ENCODE results near the gene TOGARAM1.

TOGARAM1 gene

GRCh38 chr14:45065540-45065939 lies 103.5 kb downstream of the TOGARAM1 start:
- Histone ChIP-seq H4K8ac (ENCODE audit: low read depth, low read length) (no peak overlapping the region), H3K4me2 (ENCODE audit: low read length) (no peak overlapping the region), H3K23ac (ENCODE audit: low read length) (no peak overlapping the region), H2BK120ac (ENCODE audit: low read depth, low read length) (no peak overlapping the region), H3K27me3 (ENCODE audit: insufficient read depth, low read length, poor library complexity) (no peaks in the 10 kb centered on the region), H2AK5ac (ENCODE audit: low read length) (no peak overlapping the region), H2BK15ac (replicated peaks; ENCODE audit: low read depth) (no peak overlapping the region), H3K4ac (ENCODE audit: low read depth, low read length) (no peak overlapping the region), H3K18ac (ENCODE audit: low read length) (no peak overlapping the region), H3K36me3 (ENCODE audit: control insufficient read depth, insufficient read depth, low read length) (no peaks in the 10 kb centered on the region), H3K27ac (ENCODE audit: low read depth, low read length) (no peak overlapping the region), H3K9ac (ENCODE audit: low read length) (no peak overlapping the region), H3K4me1 (ENCODE audit: control insufficient read depth, low read depth, low read length) (no peaks in the 10 kb centered on the region), H3K79me1 (ENCODE audit: low read length) (peaks cover 1% of the 10 kb centered on the region), H3K56ac (ENCODE audit: low read length) (no peak overlapping the region), H2BK5ac (ENCODE audit: low read length) (no peak overlapping the region), H3K79me2 (ENCODE audit: control insufficient read depth, insufficient read depth, low read length) (no peaks in the 10 kb centered on the region), H3K4me3 (ENCODE audit: low read length) (no peak overlapping the region), H4K5ac (ENCODE audit: low read length) (no peak overlapping the region)
- DNase-seq = no peak
- WGBS (ENCODE audit: extremely low coverage, insufficient coverage, low lambda C conversion rate) = no CpG with 5 or more reads among the region's 3 CpGs

- no peak overlapping the region for H3K27ac ChIP-seq (ENCODE audit: low read depth, low read length)
- no peaks in the 10 kb centered on the region for H3K27me3 ChIP-seq (ENCODE audit: insufficient read depth, low read length, poor library complexity)
- no peak for DNase-seq
- H3K9ac ChIP-seq (ENCODE audit: low read length) = no peak overlapping the region
- H3K36me3 ChIP-seq (ENCODE audit: control insufficient read depth, insufficient read depth, low read length) = no peaks in the 10 kb centered on the region
- H4K5ac ChIP-seq (ENCODE audit: low read length) = no peak overlapping the region
- no peak overlapping the region for H3K23ac ChIP-seq (ENCODE audit: low read length)
- H2BK120ac ChIP-seq (ENCODE audit: low read depth, low read length) = no peak overlapping the region
- H3K4me3 ChIP-seq (ENCODE audit: low read length) = no peak overlapping the region
- no peak overlapping the region for H4K8ac ChIP-seq (ENCODE audit: low read depth, low read length)
- peaks cover 1% of the 10 kb centered on the region for H3K79me1 ChIP-seq (ENCODE audit: low read length)
- H2BK15ac ChIP-seq (replicated peaks; ENCODE audit: low read depth) = no peak overlapping the region
- no peak overlapping the region for H2AK5ac ChIP-seq (ENCODE audit: low read length)
- no peak overlapping the region for H3K4ac ChIP-seq (ENCODE audit: low read depth, low read length)
- WGBS (ENCODE audit: extremely low coverage, insufficient coverage, low lambda C conversion rate) = no CpG with 5 or more reads among the region's 2 CpGs
- no peaks in the 10 kb centered on the region for H3K79me2 ChIP-seq (ENCODE audit: control insufficient read depth, insufficient read depth, low read length)
- no peak overlapping the region for H3K4me2 ChIP-seq (ENCODE audit: low read length)
- H3K4me1 ChIP-seq (ENCODE audit: control insufficient read depth, low read depth, low read length) = no peaks in the 10 kb centered on the region
- no peak overlapping the region for H2BK5ac ChIP-seq (ENCODE audit: low read length)
- H3K18ac ChIP-seq (ENCODE audit: low read length) = no peak overlapping the region
- no peak overlapping the region for H3K56ac ChIP-seq (ENCODE audit: low read length)
These were observed 104.0 kb downstream of the TOGARAM1 start for GRCh38 chr14:45065956-45066355.

DNA sequence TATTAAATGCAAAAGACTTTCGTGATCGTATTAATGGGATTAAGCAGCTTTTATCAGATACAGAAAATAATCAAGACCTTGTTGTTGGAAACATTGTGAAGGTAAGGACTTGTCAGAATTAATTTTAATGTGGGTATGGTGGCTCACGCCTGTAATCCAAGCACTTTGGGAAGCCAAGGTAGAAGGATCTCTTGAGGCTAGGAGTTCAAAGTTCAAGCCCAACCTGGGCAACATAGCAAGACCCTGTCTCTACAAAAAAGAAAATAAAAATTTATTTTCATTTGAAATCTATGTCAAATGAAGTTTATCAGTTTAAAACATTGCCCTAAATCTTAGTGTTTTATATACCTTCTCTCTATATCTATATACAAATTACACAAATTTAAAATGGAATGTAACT lies 104.7 kb downstream of the TOGARAM1 start:
- WGBS (ENCODE audit: extremely low coverage, insufficient coverage, low lambda C conversion rate) = no CpG with 5 or more reads among the region's 3 CpGs
- Histone ChIP-seq H2AK5ac (ENCODE audit: low read length) (no peak overlapping the region), H3K36me3 (ENCODE audit: control insufficient read depth, insufficient read depth, low read length) (no peaks in the 10 kb centered on the region), H3K27me3 (ENCODE audit: insufficient read depth, low read length, poor library complexity) (no peaks in the 10 kb centered on the region), H3K23ac (ENCODE audit: low read length) (no peak overlapping the region), H3K56ac (ENCODE audit: low read length) (no peak overlapping the region), H3K18ac (ENCODE audit: low read length) (no peak overlapping the region), H3K4me1 (ENCODE audit: control insufficient read depth, low read depth, low read length) (no peaks in the 10 kb centered on the region), H4K5ac (ENCODE audit: low read length) (no peak overlapping the region), H2BK15ac (replicated peaks; ENCODE audit: low read depth) (no peak overlapping the region), H3K9ac (ENCODE audit: low read length) (no peak overlapping the region), H4K8ac (ENCODE audit: low read depth, low read length) (no peak overlapping the region), H3K79me2 (ENCODE audit: control insufficient read depth, insufficient read depth, low read length) (no peaks in the 10 kb centered on the region), H2BK5ac (ENCODE audit: low read length) (no peak overlapping the region), H3K4me2 (ENCODE audit: low read length) (no peak overlapping the region), H3K27ac (ENCODE audit: low read depth, low read length) (no peak overlapping the region), H2BK120ac (ENCODE audit: low read depth, low read length) (no peak overlapping the region), H3K4ac (ENCODE audit: low read depth, low read length) (no peak overlapping the region), H3K4me3 (ENCODE audit: low read length) (no peak overlapping the region), H3K79me1 (ENCODE audit: low read length) (peaks cover 1% of the 10 kb centered on the region)
- no peak for DNase-seq

DNA sequence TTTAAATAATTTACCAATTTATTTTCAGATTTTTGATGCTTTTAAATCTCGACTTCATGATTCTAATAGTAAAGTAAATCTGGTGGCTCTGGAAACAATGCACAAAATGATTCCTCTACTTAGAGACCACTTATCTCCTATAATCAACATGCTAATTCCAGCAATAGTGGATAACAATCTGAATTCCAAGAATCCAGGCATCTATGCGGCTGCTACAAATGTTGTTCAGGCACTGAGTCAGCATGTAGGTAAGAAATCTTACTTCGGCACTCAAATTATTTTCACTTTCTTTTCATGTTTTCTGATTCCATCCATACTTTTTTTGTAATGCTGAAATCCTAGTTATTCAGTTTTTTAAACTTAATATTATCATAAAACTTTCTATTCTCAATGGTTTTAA lies 106.4 kb downstream of the TOGARAM1 start:
- Histone ChIP-seq H3K23ac (ENCODE audit: low read length) (no peak overlapping the region), H2BK5ac (ENCODE audit: low read length) (no peak overlapping the region), H3K56ac (ENCODE audit: low read length) (no peak overlapping the region), H3K79me1 (ENCODE audit: low read length) (peaks cover 1% of the 10 kb centered on the region), H2BK120ac (ENCODE audit: low read depth, low read length) (no peak overlapping the region), H3K36me3 (ENCODE audit: control insufficient read depth, insufficient read depth, low read length) (no peaks in the 10 kb centered on the region), H3K27me3 (ENCODE audit: insufficient read depth, low read length, poor library complexity) (no peaks in the 10 kb centered on the region), H4K8ac (ENCODE audit: low read depth, low read length) (no peak overlapping the region), H3K9ac (ENCODE audit: low read length) (no peak overlapping the region), H3K18ac (ENCODE audit: low read length) (no peak overlapping the region), H2BK15ac (replicated peaks; ENCODE audit: low read depth) (no peak overlapping the region), H2AK5ac (ENCODE audit: low read length) (no peak overlapping the region), H4K5ac (ENCODE audit: low read length) (no peak overlapping the region), H3K4me2 (ENCODE audit: low read length) (no peak overlapping the region), H3K79me2 (ENCODE audit: control insufficient read depth, insufficient read depth, low read length) (no peaks in the 10 kb centered on the region), H3K4me3 (ENCODE audit: low read length) (no peak overlapping the region), H3K4ac (ENCODE audit: low read depth, low read length) (no peak overlapping the region), H3K27ac (ENCODE audit: low read depth, low read length) (no peak overlapping the region), H3K4me1 (ENCODE audit: control insufficient read depth, low read depth, low read length) (no peaks in the 10 kb centered on the region)
- WGBS (ENCODE audit: extremely low coverage, insufficient coverage, low lambda C conversion rate) = no CpG with 5 or more reads among the region's 3 CpGs
- peak; percentile 79 for DNase-seq

DNA sequence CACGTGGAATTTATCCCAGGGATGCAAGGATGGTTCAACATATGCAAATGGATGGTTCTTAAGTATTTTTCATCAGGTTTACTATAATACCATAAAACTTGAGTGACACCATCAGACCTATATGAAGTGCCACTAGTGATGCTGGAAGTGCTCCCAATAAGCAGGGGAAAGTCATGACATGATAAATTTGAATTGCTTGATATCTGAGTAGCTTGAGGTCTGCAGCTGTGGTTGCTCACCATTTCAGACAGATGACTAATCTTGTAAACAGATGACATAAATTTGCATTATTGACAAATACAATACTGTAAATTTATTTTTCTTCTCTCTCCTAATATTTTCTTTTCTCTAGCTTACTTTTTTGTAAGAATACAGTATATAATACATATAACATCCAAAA lies 108.2 kb downstream of the TOGARAM1 start:
- H3K27ac ChIP-seq (ENCODE audit: low read depth, low read length) = no peak overlapping the region
- H3K27me3 ChIP-seq (ENCODE audit: insufficient read depth, low read length, poor library complexity) = no peaks in the 10 kb centered on the region
- no peaks in the 10 kb centered on the region for H3K79me2 ChIP-seq (ENCODE audit: control insufficient read depth, insufficient read depth, low read length)
- H3K79me1 ChIP-seq (ENCODE audit: low read length) = no peaks in the 10 kb centered on the region
- no peak overlapping the region for H2AK5ac ChIP-seq (ENCODE audit: low read length)
- no peaks in the 10 kb centered on the region for H3K36me3 ChIP-seq (ENCODE audit: control insufficient read depth, insufficient read depth, low read length)
- no peak overlapping the region for H3K23ac ChIP-seq (ENCODE audit: low read length)
- no peak overlapping the region for H2BK15ac ChIP-seq (replicated peaks; ENCODE audit: low read depth)
- WGBS (ENCODE audit: extremely low coverage, insufficient coverage, low lambda C conversion rate) = no CpG with 5 or more reads among the region's 1 CpG
- H2BK120ac ChIP-seq (ENCODE audit: low read depth, low read length) = no peak overlapping the region
- H3K18ac ChIP-seq (ENCODE audit: low read length) = no peak overlapping the region
- H3K9ac ChIP-seq (ENCODE audit: low read length) = no peak overlapping the region
- no peak overlapping the region for H3K4ac ChIP-seq (ENCODE audit: low read depth, low read length)
- no peak overlapping the region for H3K56ac ChIP-seq (ENCODE audit: low read length)
- H3K4me3 ChIP-seq (ENCODE audit: low read length) = no peak overlapping the region
- H4K8ac ChIP-seq (ENCODE audit: low read depth, low read length) = no peak overlapping the region
- H4K5ac ChIP-seq (ENCODE audit: low read length) = no peak overlapping the region
- H3K4me1 ChIP-seq (ENCODE audit: control insufficient read depth, low read depth, low read length) = no peaks in the 10 kb centered on the region
- H2BK5ac ChIP-seq (ENCODE audit: low read length) = no peak overlapping the region
- H3K4me2 ChIP-seq (ENCODE audit: low read length) = no peak overlapping the region
- no peak for DNase-seq

- no peak for DNase-seq
- no peaks in the 10 kb centered on the region for H3K79me1 ChIP-seq (ENCODE audit: low read length)
- no peak overlapping the region for H3K27ac ChIP-seq (ENCODE audit: low read depth, low read length)
- no peak overlapping the region for H3K4me3 ChIP-seq (ENCODE audit: low read length)
- no peaks in the 10 kb centered on the region for H3K36me3 ChIP-seq (ENCODE audit: control insufficient read depth, insufficient read depth, low read length)
- H3K4me2 ChIP-seq (ENCODE audit: low read length) = no peak overlapping the region
- no peak overlapping the region for H4K8ac ChIP-seq (ENCODE audit: low read depth, low read length)
- H3K4ac ChIP-seq (ENCODE audit: low read depth, low read length) = no peak overlapping the region
- H3K4me1 ChIP-seq (ENCODE audit: control insufficient read depth, low read depth, low read length) = no peaks in the 10 kb centered on the region
- H3K79me2 ChIP-seq (ENCODE audit: control insufficient read depth, insufficient read depth, low read length) = no peaks in the 10 kb centered on the region
- no peak overlapping the region for H3K56ac ChIP-seq (ENCODE audit: low read length)
- H2BK15ac ChIP-seq (replicated peaks; ENCODE audit: low read depth) = no peak overlapping the region
- no peak overlapping the region for H3K18ac ChIP-seq (ENCODE audit: low read length)
- H4K5ac ChIP-seq (ENCODE audit: low read length) = no peak overlapping the region
- no peaks in the 10 kb centered on the region for H3K27me3 ChIP-seq (ENCODE audit: insufficient read depth, low read length, poor library complexity)
- no peak overlapping the region for H3K23ac ChIP-seq (ENCODE audit: low read length)
- H3K9ac ChIP-seq (ENCODE audit: low read length) = no peak overlapping the region
- WGBS (ENCODE audit: extremely low coverage, insufficient coverage, low lambda C conversion rate) = no CpG with 5 or more reads among the region's 6 CpGs
- no peak overlapping the region for H2BK120ac ChIP-seq (ENCODE audit: low read depth, low read length)
- no peak overlapping the region for H2AK5ac ChIP-seq (ENCODE audit: low read length)
- no peak overlapping the region for H2BK5ac ChIP-seq (ENCODE audit: low read length)
These were observed 110.1 kb downstream of the TOGARAM1 start for GRCh38 chr14:45072126-45072525.

All from mesendoderm (in vitro differentiated cells).